Activated T-cell treated with anti-CD3 and anti-CD28 coated beads, Interleukin-2, amount 50 U/mL, for 1 hour (primary cell): Measurements from ENCODE around the gene KANSL1.

Experiments
- DNase-seq: peaks from one replicate; pipeline ENCODE4 v3.0.0-alpha.2; 2020

The KANSL1 gene

GRCh38 chr17:45994987-45995386, 198.2 kb downstream of the KANSL1 start:
- no peak for DNase-seq

DNA sequence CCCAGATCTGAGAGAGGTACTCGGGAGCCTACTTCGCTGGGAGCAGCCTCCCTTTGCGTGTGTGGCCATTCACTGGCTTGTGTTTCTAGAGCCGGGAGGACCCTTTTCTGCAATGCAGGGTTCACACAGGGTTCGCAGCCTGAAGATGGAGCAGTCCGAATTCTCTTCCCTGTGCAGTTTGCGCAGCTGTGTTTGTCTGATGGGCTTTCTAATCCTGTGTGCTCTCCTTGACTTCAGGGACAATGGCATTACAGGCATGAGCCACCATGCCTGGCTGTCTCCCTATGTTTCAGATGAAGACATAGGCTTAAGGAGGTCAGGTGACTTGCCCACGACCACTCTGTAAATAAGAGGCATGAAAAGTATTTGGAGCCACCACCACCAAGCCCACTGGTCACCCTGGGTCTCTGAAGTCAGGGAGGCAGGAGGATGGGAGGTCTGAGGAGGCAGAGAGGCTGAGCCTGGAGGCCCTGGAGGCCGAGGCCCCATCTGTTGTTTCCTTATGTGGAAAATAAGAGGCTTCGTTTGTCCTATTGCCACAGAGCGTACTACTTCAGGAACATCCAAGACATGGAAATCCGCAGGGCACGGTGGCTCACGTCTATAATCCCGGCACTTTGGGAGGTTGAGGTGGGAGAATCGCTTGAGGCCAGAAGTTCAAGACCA, 199.1 kb downstream of the KANSL1 start:
- DNase-seq, result no peak

DNA sequence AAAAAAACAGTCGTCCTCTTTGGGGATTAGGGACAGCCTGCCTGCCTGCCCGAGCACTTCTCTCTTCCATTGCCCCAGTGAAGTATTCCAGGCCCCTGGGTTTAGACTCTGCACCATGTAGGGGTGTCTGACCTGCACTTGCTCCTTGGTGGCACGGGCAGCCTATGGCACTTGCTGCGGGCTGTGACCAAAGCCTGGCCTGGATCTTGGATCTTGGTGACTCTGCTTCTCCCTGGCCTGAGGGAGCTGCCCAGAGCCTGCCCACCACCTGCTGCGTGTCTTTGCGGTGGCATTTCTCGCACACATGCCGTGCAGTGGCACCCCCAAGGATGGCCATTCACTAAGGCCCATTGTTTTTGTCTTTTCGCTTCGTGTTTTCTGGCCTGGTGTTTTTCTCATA, 200.3 kb downstream of the KANSL1 start:
- no peak for DNase-seq

GRCh38 chr17:45992175-45992574, 201.1 kb downstream of the KANSL1 start:
- no peak for DNase-seq

DNA sequence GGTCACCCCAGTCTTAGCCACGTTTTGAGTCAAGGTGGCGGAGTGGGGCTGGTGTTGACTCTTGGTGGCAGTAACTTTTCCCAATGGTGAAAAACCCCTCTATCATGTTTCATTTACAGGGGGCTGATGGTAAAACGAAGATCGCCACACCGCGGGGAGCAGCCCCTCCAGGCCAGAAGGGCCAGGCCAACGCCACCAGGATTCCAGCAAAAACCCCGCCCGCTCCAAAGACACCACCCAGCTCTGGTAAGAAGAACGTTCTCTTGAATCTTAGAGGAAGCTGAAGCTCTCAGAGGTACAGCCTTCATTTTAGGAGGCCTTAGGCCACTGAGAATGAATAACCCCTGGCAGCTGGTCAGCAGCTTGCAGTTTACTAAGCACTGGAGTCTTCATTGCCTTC, 201.9 kb downstream of the KANSL1 start:
- no peak for DNase-seq

- no peak for DNase-seq
Observed at GRCh38 chr17:45990886-45991285, 202.3 kb downstream of the KANSL1 start.

DNA sequence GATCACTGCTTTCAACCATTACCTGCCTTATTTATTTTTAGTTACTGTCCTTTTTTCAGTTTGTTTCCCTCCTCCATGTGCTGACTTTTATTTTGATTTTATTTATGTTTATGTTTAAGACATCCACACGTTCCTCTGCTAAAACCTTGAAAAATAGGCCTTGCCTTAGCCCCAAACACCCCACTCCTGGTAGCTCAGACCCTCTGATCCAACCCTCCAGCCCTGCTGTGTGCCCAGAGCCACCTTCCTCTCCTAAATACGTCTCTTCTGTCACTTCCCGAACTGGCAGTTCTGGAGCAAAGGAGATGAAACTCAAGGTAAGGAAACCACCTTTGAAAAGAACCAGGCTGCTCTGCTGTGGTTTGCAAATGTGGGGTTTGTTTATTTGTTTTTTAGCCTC, 203.5 kb downstream of the KANSL1 start:
- DNase-seq, result no peak

GRCh38 chr17:45987706-45988105, 205.5 kb downstream of the KANSL1 start:
- DNase-seq, result no peak

- no peak for DNase-seq
Observed at GRCh38 chr17:45986056-45986455, 207.2 kb downstream of the KANSL1 start.

DNA sequence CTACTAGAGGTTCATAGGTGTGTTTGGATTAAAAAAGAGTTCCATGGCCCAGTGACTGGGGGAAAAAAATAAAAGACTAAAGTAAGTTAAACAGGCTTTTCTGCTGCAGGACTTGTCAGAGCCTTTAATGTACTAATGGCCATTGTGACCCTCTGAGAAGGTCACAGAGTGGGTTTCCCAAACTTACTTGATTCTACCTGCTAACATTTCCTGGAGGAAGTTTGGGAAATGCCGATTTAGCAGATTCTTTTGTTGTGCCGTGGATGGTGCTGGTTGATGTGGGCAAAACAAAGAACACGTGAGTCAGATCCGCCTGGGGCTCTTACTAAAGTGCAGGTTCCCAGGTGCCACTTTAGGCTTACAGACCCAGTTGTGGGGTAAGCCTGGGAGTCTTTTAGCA, 207.8 kb downstream of the KANSL1 start:
- no peak for DNase-seq

GRCh38 chr17:45984368-45984767, 208.9 kb downstream of the KANSL1 start:
- DNase-seq, result no peak

- no peak for DNase-seq
Observed at GRCh38 chr17:45983614-45984310, 209.5 kb downstream of the KANSL1 start.

GRCh38 chr17:45982791-45983613, 210.2 kb downstream of the KANSL1 start:
- no peak for DNase-seq

- no peak for DNase-seq
Observed at GRCh38 chr17:45981306-45981705, 211.9 kb downstream of the KANSL1 start.

GRCh38 chr17:45980855-45981254, 212.4 kb downstream of the KANSL1 start:
- DNase-seq, result no peak
